ENCODE measurements around the gene DGCR6. TPM values are rescaled to one million over a fixed set of nuclear protein-coding genes. Genes with fewer than 3 reads are reported as not detected.
"Not testable (repeated sequence)": the region's sequence is repeated elsewhere in the genome, so short reads cannot be mapped to it uniquely, and the experiment has no call there.

The DGCR6 gene
- total and polyA plus RNA-seq, 4 donors: 0.88 to 5.8 (median 2.5) TPM

DNA sequence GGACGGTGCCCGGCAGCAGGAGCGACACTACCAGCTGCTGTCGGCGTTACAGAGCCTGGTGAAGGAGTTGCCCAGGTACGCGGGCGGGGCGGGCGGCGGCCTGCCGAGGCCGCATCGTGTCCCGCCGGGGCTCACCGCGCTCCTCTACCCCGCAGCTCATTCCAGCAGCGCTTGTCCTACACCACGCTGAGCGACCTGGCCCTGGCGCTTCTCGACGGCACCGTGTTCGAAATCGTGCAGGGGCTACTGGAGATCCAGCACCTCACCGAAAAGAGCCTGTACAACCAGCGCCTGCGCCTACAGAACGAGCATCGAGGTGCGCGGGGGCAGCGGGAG, 258 bp downstream of the DGCR6 start:
- WGBS, 2 donors: no CpG with 5 or more reads among the region's 36 CpGs

DNA sequence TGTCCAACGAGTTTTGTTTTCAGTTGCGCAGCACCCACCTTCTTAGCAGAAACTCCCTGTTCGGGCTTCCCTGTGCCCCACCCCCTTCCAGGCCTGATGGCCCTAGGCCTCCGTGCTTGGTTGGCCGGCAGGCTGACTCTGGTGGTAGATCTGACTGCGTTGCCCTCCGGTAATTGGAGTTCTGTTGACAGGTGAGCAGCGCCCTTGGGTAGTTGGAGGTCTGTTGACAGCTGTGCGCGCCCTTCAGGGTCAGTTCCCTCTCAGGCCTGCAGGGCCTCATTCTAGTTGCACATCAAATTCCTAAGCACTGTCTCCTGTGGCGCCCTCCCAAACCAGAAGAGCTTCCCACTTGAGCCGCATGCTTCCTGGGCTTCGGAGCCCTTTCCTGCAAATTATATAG, 776 bp downstream of the DGCR6 start:
- Histone ChIP-seq H3K36me3 (ENCODE audit: control insufficient read depth in 1 of 2, insufficient read depth in 2 of 2, low read length in 1 of 2) (no peaks in the 10 kb centered on the region), H3K27me3 (ENCODE audit: control insufficient read depth in 1 of 2, insufficient read depth in 2 of 2, low read length in 1 of 2) (no peaks in the 10 kb centered on the region), H3K4me1 (ENCODE audit: control insufficient read depth in 1 of 2, insufficient read depth in 2 of 2, low read length in 2 of 2) (no peaks in the 10 kb centered on the region), H3K9me3 (ENCODE audit: control insufficient read depth, low read length) (no peaks in the 10 kb centered on the region), H3K27ac (ENCODE audit: low read depth in 1 of 2, low read length in 2 of 2) (no peak overlapping the region), H3K4me3 (ENCODE audit: low read length in 2 of 2) (no peak overlapping the region)
- WGBS, 2 donors: 62% methylated on average over 7 of the region's 13 CpGs; no CpG with 5 or more reads in 1 of the 2 donors
- ATAC-seq (ENCODE audit: low FRiP score) (no peak), DNase-seq (no peak)
- intact Hi-C loops (cut with DNase I): no loop called here

More for the DNA sequence above, 258 bp downstream of the DGCR6 start:
- H3K9me3 ChIP-seq (ENCODE audit: control insufficient read depth, low read length); DNase-seq; H3K36me3 ChIP-seq (ENCODE audit: control insufficient read depth in 1 of 2, insufficient read depth in 2 of 2, low read length in 1 of 2); H3K4me1 ChIP-seq (ENCODE audit: control insufficient read depth in 1 of 2, insufficient read depth in 2 of 2, low read length in 2 of 2); intact Hi-C loops (cut with DNase I); H3K27me3 ChIP-seq (ENCODE audit: control insufficient read depth in 1 of 2, insufficient read depth in 2 of 2, low read length in 1 of 2); H3K4me3 ChIP-seq (ENCODE audit: low read length in 2 of 2); H3K27ac ChIP-seq (ENCODE audit: low read depth in 1 of 2, low read length in 2 of 2): not testable (repeated sequence)
- peak; percentile 50 for ATAC-seq (ENCODE audit: low FRiP score)

DNA sequence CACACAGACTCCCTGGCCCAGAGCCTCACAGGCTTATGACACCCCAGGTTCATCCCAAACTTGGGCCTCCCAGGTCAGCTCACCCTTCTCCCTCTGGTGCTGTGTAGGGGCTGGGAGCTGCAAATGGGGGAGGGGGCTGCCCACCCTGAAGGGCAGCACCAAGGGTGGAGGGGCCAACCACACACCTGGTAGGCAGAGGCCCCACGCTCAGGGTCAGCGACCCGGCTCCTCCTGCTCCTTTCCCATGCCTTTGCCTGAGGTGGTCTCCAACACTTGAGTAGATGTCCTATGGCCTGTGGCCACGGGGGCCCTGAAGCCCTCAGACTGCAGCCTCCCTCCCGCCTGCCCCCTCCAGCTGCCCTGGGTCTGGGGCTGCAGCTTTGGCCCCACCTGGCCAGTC, 3.4 kb downstream of the DGCR6 start:
- 99% methylated on average over 3 of the region's 5 CpGs; no CpG with 5 or more reads in 1 of the 2 donors for WGBS, 2 donors
- ATAC-seq (ENCODE audit: low FRiP score): no peak
- no peaks in the 10 kb centered on the region for H3K36me3 ChIP-seq (ENCODE audit: control insufficient read depth in 1 of 2, insufficient read depth in 2 of 2, low read length in 1 of 2)

DNA sequence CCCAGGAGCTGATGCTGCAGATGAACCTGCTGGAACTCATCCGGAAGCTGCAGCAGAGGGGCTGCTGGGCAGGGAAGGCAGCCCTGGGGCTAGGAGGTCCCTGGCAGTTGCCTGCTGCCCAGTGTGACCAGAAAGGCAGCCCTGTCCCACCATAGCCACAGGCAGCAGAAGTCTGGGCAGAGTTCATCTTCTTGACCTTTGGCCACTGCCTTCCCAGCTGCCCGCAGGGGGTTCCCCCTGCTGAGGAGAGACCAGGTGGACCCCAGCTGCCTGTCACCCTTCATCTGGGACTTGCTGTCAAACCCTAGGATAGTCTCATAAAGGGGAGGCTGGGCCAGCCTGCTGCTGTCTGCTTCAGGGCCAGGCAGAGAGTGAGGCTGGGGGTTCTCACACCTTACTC, 5.4 kb downstream of the DGCR6 start:
- H3K27ac ChIP-seq (ENCODE audit: low read depth in 1 of 2, low read length in 2 of 2); intact Hi-C loops (cut with DNase I); DNase-seq; H3K4me3 ChIP-seq (ENCODE audit: low read length in 2 of 2); ATAC-seq (ENCODE audit: low FRiP score); H3K4me1 ChIP-seq (ENCODE audit: control insufficient read depth in 1 of 2, insufficient read depth in 2 of 2, low read length in 2 of 2); H3K27me3 ChIP-seq (ENCODE audit: control insufficient read depth in 1 of 2, insufficient read depth in 2 of 2, low read length in 1 of 2); H3K9me3 ChIP-seq (ENCODE audit: control insufficient read depth, low read length); H3K36me3 ChIP-seq (ENCODE audit: control insufficient read depth in 1 of 2, insufficient read depth in 2 of 2, low read length in 1 of 2): not testable (repeated sequence)
- WGBS, 2 donors: no CpG with 5 or more reads among the region's 2 CpGs

More for the DNA sequence above, 3.4 kb downstream of the DGCR6 start:
- intact Hi-C loops (cut with DNase I): no loop called here
- no peak for DNase-seq
- Histone ChIP-seq H3K4me1 (ENCODE audit: control insufficient read depth in 1 of 2, insufficient read depth in 2 of 2, low read length in 2 of 2) (no peaks in the 10 kb centered on the region), H3K4me3 (ENCODE audit: low read length in 2 of 2) (no peak overlapping the region), H3K27me3 (ENCODE audit: control insufficient read depth in 1 of 2, insufficient read depth in 2 of 2, low read length in 1 of 2) (no peaks in the 10 kb centered on the region), H3K27ac (ENCODE audit: low read depth in 1 of 2, low read length in 2 of 2) (no peak overlapping the region), H3K9me3 (ENCODE audit: control insufficient read depth, low read length) (no peaks in the 10 kb centered on the region)

DNA sequence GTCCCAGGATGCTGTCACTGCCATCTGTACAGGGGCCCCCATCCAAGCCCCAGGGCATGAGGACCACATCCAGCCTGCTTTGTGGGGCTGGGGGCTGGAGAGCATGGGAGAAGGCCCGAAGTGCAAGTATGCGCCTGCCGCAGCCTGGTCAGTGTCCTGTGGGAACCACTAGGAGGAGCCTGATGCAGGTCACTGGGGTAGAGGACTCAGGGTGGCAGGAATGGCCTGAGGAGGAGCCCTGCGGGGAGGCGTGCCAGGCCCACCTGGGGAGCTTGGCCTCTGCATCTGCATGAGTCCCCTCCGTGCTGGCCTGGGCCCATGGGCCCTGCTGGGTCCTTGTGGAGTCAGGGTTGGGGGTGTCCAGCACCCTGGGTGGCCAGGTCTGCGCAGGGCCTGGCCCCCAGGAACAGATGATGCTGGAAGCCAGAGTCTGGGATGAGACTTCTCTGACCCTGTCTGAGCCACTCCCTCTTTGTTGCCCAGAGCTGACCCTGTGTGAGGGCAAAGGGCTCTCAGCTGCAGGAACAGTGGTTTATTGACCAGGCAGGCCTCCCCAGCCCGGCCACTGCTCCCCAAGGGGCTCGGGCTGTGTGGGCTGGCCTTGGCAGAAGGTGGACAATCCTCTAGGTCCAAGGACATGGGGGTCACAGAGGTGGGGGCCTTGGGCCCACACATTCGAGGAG, 6.3 kb downstream of the DGCR6 start:
- H3K27me3 ChIP-seq (ENCODE audit: control insufficient read depth in 1 of 2, insufficient read depth in 2 of 2, low read length in 1 of 2); H3K36me3 ChIP-seq (ENCODE audit: control insufficient read depth in 1 of 2, insufficient read depth in 2 of 2, low read length in 1 of 2); H3K27ac ChIP-seq (ENCODE audit: low read depth in 1 of 2, low read length in 2 of 2); H3K9me3 ChIP-seq (ENCODE audit: control insufficient read depth, low read length); intact Hi-C loops (cut with DNase I); H3K4me1 ChIP-seq (ENCODE audit: control insufficient read depth in 1 of 2, insufficient read depth in 2 of 2, low read length in 2 of 2); ATAC-seq (ENCODE audit: low FRiP score); DNase-seq; H3K4me3 ChIP-seq (ENCODE audit: low read length in 2 of 2): not testable (repeated sequence)
- no CpG with 5 or more reads among the region's 10 CpGs for WGBS, 2 donors

DNA sequence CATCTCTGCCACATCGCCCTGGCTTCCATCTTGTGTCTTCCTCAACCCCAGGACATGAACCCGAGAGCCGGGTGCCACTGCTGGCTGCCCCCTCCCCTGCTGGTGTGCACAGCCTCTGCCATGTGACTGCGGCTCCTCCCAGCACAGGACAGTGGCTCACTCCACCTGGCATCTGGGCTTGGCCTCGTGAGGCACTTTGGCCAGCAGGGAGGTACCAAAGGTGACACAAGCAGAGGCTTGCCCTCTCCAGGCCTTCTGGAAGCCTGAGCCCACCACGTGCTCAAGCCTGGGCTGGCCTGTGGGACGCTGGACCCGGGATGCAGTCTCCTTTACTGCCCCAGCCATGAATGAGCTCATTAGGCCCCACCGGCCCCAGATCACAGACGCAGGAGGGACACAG, 8.4 kb downstream of the DGCR6 start:
- H3K36me3 ChIP-seq (ENCODE audit: control insufficient read depth in 1 of 2, insufficient read depth in 2 of 2, low read length in 1 of 2); H3K27me3 ChIP-seq (ENCODE audit: control insufficient read depth in 1 of 2, insufficient read depth in 2 of 2, low read length in 1 of 2); ATAC-seq (ENCODE audit: low FRiP score); H3K27ac ChIP-seq (ENCODE audit: low read depth in 1 of 2, low read length in 2 of 2); H3K4me3 ChIP-seq (ENCODE audit: low read length in 2 of 2); H3K4me1 ChIP-seq (ENCODE audit: control insufficient read depth in 1 of 2, insufficient read depth in 2 of 2, low read length in 2 of 2); H3K9me3 ChIP-seq (ENCODE audit: control insufficient read depth, low read length); DNase-seq; intact Hi-C loops (cut with DNase I): not testable (repeated sequence)
- WGBS, 2 donors: no CpG with 5 or more reads among the region's 10 CpGs

DNA sequence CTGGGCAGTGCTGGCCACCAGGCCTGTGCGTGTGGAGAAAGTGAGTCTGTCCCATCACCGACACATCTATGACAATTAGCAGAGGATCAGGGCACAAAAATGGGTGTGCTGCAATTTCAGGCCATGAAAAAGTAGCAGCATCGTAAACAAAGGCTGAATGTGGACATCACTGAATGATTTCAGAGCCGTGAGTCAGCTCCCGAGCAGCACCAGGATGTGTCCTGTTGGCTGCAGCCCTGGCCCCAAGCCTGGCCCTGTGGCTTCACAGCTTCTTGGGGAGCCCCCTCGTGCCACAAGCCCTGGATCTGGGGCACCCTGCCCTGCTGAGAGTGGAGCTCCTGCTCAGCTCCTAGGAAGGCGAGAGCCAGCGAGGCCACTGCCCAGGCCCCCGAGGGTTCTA, 9.4 kb downstream of the DGCR6 start:
- H3K4me3 ChIP-seq (ENCODE audit: low read length in 2 of 2); ATAC-seq (ENCODE audit: low FRiP score); intact Hi-C loops (cut with DNase I); DNase-seq; H3K27ac ChIP-seq (ENCODE audit: low read depth in 1 of 2, low read length in 2 of 2); H3K27me3 ChIP-seq (ENCODE audit: control insufficient read depth in 1 of 2, insufficient read depth in 2 of 2, low read length in 1 of 2); H3K4me1 ChIP-seq (ENCODE audit: control insufficient read depth in 1 of 2, insufficient read depth in 2 of 2, low read length in 2 of 2); H3K9me3 ChIP-seq (ENCODE audit: control insufficient read depth, low read length); H3K36me3 ChIP-seq (ENCODE audit: control insufficient read depth in 1 of 2, insufficient read depth in 2 of 2, low read length in 1 of 2): not testable (repeated sequence)
- WGBS, 2 donors: no CpG with 5 or more reads among the region's 9 CpGs

DNA sequence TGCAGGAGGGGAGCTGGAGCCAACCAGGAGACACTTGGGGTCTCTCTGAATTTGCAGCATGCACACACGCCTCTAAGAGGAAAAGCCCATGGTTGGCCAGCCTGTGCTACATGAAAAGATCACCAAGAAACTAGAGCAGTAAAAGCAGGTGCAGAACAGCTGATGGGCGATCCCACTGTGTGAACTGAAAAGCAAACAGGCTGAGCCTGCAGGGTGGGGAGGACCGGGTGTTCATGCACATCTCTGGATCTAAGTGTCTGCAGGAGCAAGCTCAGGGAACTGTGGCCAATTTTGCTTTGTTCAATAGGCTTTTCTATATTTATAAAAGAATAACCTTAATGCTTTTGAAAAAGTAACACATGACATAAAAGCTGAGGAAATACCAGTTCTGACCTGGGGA, 11.7 kb downstream of the DGCR6 start:
- WGBS, 2 donors: 76% methylated on average over 1 of the region's 3 CpGs; no CpG with 5 or more reads in 1 of the 2 donors
- H3K4me1 ChIP-seq (ENCODE audit: control insufficient read depth in 1 of 2, insufficient read depth in 2 of 2, low read length in 2 of 2); H3K27ac ChIP-seq (ENCODE audit: low read depth in 1 of 2, low read length in 2 of 2); ATAC-seq (ENCODE audit: low FRiP score); H3K36me3 ChIP-seq (ENCODE audit: control insufficient read depth in 1 of 2, insufficient read depth in 2 of 2, low read length in 1 of 2); H3K9me3 ChIP-seq (ENCODE audit: control insufficient read depth, low read length); H3K4me3 ChIP-seq (ENCODE audit: low read length in 2 of 2); DNase-seq; H3K27me3 ChIP-seq (ENCODE audit: control insufficient read depth in 1 of 2, insufficient read depth in 2 of 2, low read length in 1 of 2); intact Hi-C loops (cut with DNase I): not testable (repeated sequence)

DNA sequence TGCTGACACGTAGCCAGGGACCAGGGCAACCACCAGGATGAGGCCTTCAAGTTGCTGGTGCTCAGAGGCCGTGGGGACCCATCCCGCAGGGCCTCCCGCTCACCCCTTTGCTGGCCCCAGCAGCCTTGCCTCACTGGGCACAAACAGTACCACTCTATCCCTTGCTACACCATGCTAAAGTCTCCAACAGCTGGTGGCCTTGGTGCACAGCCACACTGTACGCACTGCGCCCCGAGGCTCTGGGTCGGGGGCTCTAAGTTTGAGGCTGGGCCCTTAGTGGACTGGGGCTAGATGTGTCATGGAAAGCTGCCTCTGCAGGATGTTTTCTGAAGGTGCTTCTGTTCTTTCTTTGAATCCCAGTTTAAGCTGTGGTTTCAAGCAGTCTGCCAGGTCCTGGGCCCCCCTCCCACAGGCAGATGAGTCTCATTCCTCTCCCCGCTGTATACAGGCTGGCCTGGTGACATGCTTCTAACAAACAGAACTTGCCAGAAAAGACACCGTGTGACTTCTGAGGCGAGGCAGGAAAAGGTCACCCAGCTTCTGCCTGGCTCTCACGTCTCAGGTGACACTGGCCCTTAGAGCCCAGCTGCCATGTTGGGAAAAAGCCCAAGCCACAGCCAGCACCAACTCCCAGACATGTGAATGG, 14.3 kb downstream of the DGCR6 start:
- DNase-seq; H3K27ac ChIP-seq (ENCODE audit: low read depth in 1 of 2, low read length in 2 of 2); H3K9me3 ChIP-seq (ENCODE audit: control insufficient read depth, low read length); H3K4me1 ChIP-seq (ENCODE audit: control insufficient read depth in 1 of 2, insufficient read depth in 2 of 2, low read length in 2 of 2); H3K27me3 ChIP-seq (ENCODE audit: control insufficient read depth in 1 of 2, insufficient read depth in 2 of 2, low read length in 1 of 2); ATAC-seq (ENCODE audit: low FRiP score); H3K36me3 ChIP-seq (ENCODE audit: control insufficient read depth in 1 of 2, insufficient read depth in 2 of 2, low read length in 1 of 2); intact Hi-C loops (cut with DNase I); H3K4me3 ChIP-seq (ENCODE audit: low read length in 2 of 2): not testable (repeated sequence)
- WGBS, 2 donors: no CpG with 5 or more reads among the region's 12 CpGs
